ENCODE data around the gene SEC24B.

The SEC24B gene

GRCh38 chr4:109496875-109497274 lies 63.3 kb downstream of the SEC24B start:
- H3K79me2 ChIP-seq (ENCODE audit: low read length) = no peaks in the 10 kb centered on the region

GRCh38 chr4:109497511-109497910 lies 63.9 kb downstream of the SEC24B start:
- Histone ChIP-seq H3K4me1 (ENCODE audit: low read length) (no peaks in the 10 kb centered on the region), H4K20me1 (ENCODE audit: insufficient read depth, low read length) (no peaks in the 10 kb centered on the region; the same call in 1 of the 2 replicates), H3K9me3 (ENCODE audit: insufficient read depth, low read length) (no peaks in the 10 kb centered on the region), H2AFZ (ENCODE audit: low read depth, low read length) (no peak overlapping the region), H3K36me3 (replicated peaks; ENCODE audit: low read depth, low read length) (peaks cover 34% of the 10 kb centered on the region), H3K27me3 (ENCODE audit: low read depth, low read length) (no peaks in the 10 kb centered on the region), H3K79me2 (ENCODE audit: low read length) (no peaks in the 10 kb centered on the region), H3K9ac (ENCODE audit: low read length) (no peak overlapping the region), H3K4me3 (ENCODE audit: low read length) (no peak overlapping the region), H3K27ac (ENCODE audit: low read length) (no peak overlapping the region), H3K4me2 (ENCODE audit: low read length) (no peak overlapping the region)
- TF ChIP-seq EZH2phosphoT487 (IDR thresholded peaks at IDR 0.05; ENCODE audit: low read depth) (no peak), CTCF (IDR thresholded peaks at IDR 0.05; ENCODE audit: low read depth, low read length) (no peak)

More at GRCh38 chr4:109496875-109497274, 63.3 kb downstream of the SEC24B start:
- Histone ChIP-seq H3K4me2 (ENCODE audit: low read length) (no peak overlapping the region), H3K9ac (ENCODE audit: low read length) (no peak overlapping the region), H2AFZ (ENCODE audit: low read depth, low read length) (no peak overlapping the region), H3K36me3 (replicated peaks; ENCODE audit: low read depth, low read length) (peaks cover 38% of the 10 kb centered on the region), H4K20me1 (ENCODE audit: insufficient read depth, low read length) (no peaks in the 10 kb centered on the region; the same call in 1 of the 2 replicates), H3K9me3 (ENCODE audit: insufficient read depth, low read length) (no peaks in the 10 kb centered on the region), H3K27ac (ENCODE audit: low read length) (no peak overlapping the region), H3K27me3 (ENCODE audit: low read depth, low read length) (no peaks in the 10 kb centered on the region), H3K4me1 (ENCODE audit: low read length) (no peaks in the 10 kb centered on the region), H3K4me3 (ENCODE audit: low read length) (no peak overlapping the region)
- TF ChIP-seq CTCF (IDR thresholded peaks at IDR 0.05; ENCODE audit: low read depth, low read length) = no peak

- Histone ChIP-seq H3K27me3 (ENCODE audit: low read depth, low read length) (no peaks in the 10 kb centered on the region), H3K9me3 (ENCODE audit: insufficient read depth, low read length) (no peaks in the 10 kb centered on the region), H2AFZ (ENCODE audit: low read depth, low read length) (no peak overlapping the region), H3K27ac (ENCODE audit: low read length) (no peak overlapping the region), H3K4me1 (ENCODE audit: low read length) (no peaks in the 10 kb centered on the region), H4K20me1 (ENCODE audit: insufficient read depth, low read length) (no peaks in the 10 kb centered on the region; the same call in 1 of the 2 replicates), H3K36me3 (replicated peaks; ENCODE audit: low read depth, low read length) (peaks cover 31% of the 10 kb centered on the region), H3K79me2 (ENCODE audit: low read length) (no peaks in the 10 kb centered on the region), H3K4me3 (ENCODE audit: low read length) (no peak overlapping the region), H3K9ac (ENCODE audit: low read length) (no peak overlapping the region), H3K4me2 (ENCODE audit: low read length) (no peak overlapping the region)
- TF ChIP-seq EZH2phosphoT487 (IDR thresholded peaks at IDR 0.05; ENCODE audit: low read depth) = no peak
- TF ChIP-seq CTCF (IDR thresholded peaks at IDR 0.05; ENCODE audit: low read depth, low read length) = no peak
Measured at GRCh38 chr4:109499513-109499912, 65.9 kb downstream of the SEC24B start.

DNA sequence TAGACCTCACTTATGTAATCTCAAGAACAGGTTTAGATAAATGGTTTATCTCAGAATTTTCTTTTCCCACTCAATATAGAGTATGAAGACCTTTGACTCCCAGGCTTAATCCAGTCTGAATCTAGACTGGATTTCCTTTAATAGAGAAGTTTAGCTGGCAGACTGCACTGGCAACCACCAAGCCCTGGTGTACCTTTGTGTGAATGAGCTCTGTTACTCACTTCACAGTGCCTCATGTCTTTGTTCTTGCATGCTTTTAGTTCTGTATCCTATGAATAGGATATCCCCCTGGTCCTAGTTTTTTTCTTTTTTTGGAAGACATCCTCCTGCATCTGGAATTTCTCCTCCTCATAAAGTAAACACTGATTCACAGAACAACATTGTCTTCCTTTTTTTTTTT lies 73.3 kb downstream of the SEC24B start:
- H3K36me3 ChIP-seq (replicated peaks; ENCODE audit: low read depth, low read length) = peaks cover 14% of the 10 kb centered on the region
- no peak overlapping the region for H3K27ac ChIP-seq (ENCODE audit: low read length)
- no peaks in the 10 kb centered on the region for H3K27me3 ChIP-seq (ENCODE audit: low read depth, low read length)
- H3K4me2 ChIP-seq (ENCODE audit: low read length) = no peak overlapping the region
- TF ChIP-seq CTCF (IDR thresholded peaks at IDR 0.05; ENCODE audit: low read depth, low read length) (no peak), EZH2phosphoT487 (IDR thresholded peaks at IDR 0.05; ENCODE audit: low read depth) (no peak)
- H2AFZ ChIP-seq (ENCODE audit: low read depth, low read length) = no peak overlapping the region
- no peaks in the 10 kb centered on the region for H4K20me1 ChIP-seq (ENCODE audit: insufficient read depth, low read length)
- H3K79me2 ChIP-seq (ENCODE audit: low read length) = no peaks in the 10 kb centered on the region
- no peaks in the 10 kb centered on the region for H3K4me1 ChIP-seq (ENCODE audit: low read length)
- no peak overlapping the region for H3K9ac ChIP-seq (ENCODE audit: low read length)
- H3K9me3 ChIP-seq (ENCODE audit: insufficient read depth, low read length) = no peaks in the 10 kb centered on the region
- no peak overlapping the region for H3K4me3 ChIP-seq (ENCODE audit: low read length)
